NCI-H1417 treated with DMSO at 0.1 percent for 48 hours (cell line): ENCODE measurements around the gene SNX22.
"Not testable (repeated sequence)": the region's sequence is repeated elsewhere in the genome, so short reads cannot be mapped to it uniquely, and the experiment has no call there.

Source experiments
- DNase-seq: peaks from one replicate; lab custom pipeline; 2025; lab: John Stamatoyannopoulos, UW

Gene SNX22

GRCh38 chr15:64151727-64152506 is at the start of gene SNX22:
SNX22 (plus strand) TSS chr15:64151731; CDS start chr15:64151776, 45 bp downstream.
- DNase-seq, result no peak

GRCh38 chr15:64102497-64102896 is 49.0 kb upstream of the SNX22 start:
- no peak for DNase-seq

DNA sequence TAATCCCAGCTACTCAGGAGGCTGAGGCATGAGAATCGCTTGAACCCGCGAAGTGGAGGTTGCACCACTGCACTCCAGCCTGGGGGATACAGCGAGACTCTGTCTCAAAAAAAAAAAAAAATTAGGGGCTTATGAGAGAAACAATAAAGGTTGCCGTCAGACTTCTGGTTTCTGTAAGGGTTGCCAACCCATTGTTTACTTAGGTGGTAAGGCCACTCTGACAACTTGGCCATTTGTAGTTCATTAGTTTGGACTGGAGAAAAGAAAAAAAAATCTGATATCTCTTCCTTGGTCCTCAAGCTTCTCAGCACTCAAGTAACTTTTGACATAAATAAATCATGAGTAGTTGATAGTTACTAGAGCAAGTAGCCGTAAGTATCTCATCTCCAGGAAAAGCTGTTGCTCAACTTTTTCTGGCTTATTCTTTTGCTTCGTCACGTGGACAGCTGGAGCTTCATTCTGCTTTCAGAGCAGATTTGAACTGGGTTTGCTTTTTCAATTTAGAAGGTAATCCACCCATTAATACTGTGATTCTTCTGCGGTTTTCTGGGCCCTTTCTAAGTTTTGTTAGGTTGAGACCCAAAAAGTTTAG is 46.3 kb upstream of the SNX22 start:
- DNase-seq, result no peak

GRCh38 chr15:64107337-64107736 is 44.2 kb upstream of the SNX22 start:
- DNase-seq, result no peak

DNA sequence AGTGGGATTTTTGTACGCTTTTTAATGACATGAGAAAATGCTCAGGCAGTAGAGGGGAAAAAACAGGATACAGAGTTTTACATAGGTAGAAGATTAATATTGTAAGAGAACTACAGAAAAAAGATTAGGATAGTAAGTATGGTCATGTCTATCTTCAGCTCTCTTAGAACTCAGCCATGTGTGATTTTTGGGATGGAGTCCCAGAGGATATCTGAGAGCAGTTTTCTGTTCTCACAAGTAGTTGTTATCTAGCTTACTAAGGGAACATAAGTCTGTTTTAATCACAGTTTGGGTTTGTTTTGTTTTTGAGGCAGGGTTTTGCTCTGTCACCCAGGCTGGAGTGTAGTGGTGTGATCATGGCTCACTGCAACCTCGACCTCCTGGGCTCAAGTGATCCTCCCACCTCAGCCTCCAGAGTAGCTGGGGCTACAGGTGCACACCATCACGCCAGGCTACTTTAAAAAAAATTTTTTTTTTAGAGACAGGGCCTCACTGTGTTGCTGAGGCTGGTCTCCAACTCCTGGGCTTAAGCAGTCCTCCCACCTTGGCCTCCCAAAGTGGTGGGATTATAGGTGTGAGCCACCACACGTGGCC is 41.3 kb upstream of the SNX22 start:
- DNase-seq, result not testable (repeated sequence)

GRCh38 chr15:64110950-64111678 is 40.4 kb upstream of the SNX22 start:
- no peak for DNase-seq

GRCh38 chr15:64111679-64112050 is 39.9 kb upstream of the SNX22 start:
- DNase-seq, result no peak

- no peak for DNase-seq
These were observed 39.3 kb upstream of the SNX22 start for GRCh38 chr15:64112073-64112772.

GRCh38 chr15:64112904-64113303 is 38.6 kb upstream of the SNX22 start:
- no peak for DNase-seq

DNA sequence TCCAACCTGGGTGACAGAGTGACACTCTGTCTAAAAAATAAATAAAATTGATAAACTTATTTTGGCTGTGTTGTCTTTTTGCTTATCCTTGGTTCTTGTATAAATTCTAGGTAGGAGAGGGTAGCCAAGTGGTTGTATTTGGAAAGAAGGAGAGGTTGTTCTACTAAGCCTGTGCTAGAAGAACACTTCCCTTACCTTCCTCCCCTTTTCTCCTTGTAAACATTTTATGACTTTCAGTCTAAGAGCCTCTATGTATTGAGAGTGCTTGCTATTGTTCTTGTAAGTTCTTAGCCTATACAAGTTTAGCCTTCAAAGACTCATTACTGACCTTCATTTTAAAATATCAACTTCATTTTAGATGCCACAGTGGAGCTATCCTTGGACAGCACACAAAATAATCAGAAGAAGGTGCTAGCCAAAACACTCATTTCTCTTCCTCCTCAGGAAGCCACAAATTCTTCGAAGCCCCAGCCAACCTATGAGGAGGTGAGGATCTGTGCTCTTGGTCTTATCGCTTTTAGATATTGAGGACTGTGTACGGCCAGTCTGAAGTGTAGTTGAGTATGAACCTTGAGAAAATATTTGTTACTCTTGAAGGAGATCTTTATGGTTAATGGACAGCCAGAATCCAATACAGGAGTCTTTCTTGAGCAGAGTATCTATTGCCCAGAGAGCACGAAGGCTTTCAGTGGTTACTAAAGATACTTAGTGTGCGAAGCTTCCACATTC is 33.6 kb upstream of the SNX22 start:
- no peak for DNase-seq

DNA sequence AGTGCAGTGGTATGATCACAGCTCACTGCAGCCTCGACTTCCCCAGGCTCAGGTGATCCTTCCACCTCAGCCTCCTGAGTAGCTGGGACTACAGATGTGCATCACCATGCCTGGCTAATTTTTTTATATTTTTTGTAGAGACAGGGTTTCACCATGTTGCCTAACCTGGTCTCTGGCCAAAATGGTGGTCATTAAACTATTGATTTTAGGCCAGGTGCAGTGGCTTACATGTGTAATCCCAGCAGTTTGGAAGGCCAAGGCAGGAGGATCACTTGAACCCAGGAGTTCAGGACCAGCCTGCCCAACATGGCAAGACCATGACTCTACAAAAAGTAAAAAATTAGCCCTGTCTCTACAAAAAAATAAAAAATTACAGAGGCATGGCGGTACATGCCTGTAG is 31.2 kb upstream of the SNX22 start:
- not testable (repeated sequence) for DNase-seq

DNA sequence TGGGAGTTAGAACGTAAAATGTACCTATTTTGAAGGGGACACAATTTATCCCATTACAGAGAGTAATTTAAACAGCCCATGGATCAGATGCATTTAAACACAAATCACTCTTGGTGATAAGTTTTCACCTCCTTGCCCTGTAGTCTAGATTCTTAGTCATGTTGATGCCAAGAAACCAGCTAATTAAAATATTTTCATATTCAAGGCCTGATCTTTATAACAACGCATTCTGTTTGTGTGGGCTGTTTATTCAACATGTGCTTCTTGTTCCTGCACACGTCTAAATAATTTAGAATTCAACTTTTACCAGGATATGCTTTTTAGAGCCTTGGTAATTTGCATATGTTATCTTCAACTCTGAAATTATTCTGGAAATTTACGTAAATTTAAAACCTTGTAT is 29.9 kb upstream of the SNX22 start:
- no peak for DNase-seq

GRCh38 chr15:64122444-64122843 is 29.1 kb upstream of the SNX22 start:
- no peak for DNase-seq

DNA sequence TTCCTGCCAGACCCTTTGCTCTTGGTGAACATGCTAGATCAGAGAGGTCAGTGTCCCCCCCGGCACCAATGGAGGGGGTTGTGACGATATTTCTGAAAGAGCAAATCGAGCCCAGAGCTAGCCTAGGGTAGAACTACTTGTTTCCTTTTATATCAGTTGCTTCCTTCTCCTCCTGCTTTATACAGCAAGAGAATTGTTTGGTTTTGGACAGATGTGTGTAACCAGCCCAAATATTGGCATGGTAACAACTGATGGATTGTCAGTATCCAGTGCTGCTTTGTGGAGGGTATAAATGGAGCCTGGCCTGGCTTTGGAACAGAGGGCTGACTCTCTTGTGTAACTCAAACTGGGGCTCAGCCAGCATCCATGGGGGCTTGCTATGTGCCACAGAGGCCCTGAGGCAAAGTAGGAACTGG is 28.6 kb upstream of the SNX22 start:
- no peak for DNase-seq

DNA sequence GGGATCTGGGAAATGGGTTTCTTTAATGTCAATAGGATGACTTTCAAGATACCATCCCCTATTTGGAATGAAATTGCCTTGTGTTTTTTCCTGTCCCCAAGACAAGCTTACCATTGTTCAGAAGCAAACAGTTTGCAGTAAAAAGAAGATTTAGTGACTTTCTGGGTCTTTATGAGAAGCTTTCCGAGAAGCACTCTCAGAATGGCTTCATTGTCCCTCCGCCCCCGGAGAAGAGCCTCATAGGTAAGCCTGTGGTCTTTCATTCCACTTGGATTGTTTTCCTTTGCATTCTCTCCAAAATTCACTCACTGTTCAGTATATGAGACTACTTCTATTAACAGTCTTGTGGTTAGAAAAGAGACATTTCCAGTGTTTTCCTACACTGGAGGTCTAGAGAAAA is 25.6 kb upstream of the SNX22 start:
- no peak for DNase-seq

DNA sequence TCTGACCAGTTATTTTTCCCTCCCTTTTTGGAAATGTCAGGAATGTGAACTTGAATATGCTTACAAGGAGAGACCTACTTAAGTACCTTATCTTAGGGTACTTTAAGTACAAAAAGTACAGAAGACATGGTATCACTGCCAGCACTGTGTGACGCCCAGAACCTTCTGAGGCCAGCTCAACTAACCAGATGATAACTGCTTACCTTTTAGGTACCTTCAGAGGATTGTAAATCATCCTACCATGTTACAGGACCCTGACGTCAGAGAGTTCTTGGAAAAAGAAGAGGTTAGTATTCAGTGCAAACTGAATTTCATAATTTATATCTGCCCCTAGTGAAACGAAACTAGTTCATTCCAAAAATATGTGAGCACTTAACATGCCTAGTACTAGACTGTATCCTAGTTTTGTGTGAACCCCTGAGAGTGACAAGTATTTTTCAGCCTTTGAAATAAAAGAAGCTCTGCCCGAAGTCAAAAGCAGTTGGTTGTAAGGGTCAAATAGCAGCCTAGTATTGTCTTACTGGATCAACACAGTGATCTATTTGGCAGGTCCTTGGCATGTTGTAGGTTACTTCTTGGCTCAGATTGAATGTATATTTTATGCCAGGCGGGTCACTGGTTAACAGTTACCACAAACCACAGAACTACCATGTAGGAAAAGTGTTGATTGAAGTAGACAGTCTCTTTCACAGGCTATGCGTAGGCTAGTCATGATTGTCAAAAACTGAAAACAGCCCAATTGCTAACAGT is 23.8 kb upstream of the SNX22 start:
- no peak for DNase-seq

- no peak for DNase-seq
These were observed 21.4 kb upstream of the SNX22 start for GRCh38 chr15:64130159-64130558.

DNA sequence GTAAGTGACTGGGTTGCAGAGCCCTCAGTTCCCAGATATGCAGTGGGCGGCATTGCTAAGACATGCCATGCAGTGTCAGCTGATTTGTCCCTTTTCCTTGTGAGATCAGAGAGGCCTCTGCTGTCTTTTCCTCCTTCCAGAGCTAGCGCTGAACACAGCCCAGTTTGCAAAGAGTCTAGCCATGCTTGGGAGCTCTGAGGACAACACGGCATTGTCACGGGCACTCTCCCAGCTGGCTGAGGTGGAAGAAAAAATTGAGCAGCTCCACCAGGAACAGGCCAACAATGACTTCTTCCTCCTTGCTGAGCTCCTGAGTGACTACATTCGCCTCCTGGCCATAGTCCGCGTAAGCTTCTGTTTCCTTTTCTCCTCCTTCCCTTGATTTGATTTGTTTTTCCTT is 20.0 kb upstream of the SNX22 start:
- DNase-seq, result no peak

GRCh38 chr15:64132217-64132616 is 19.3 kb upstream of the SNX22 start:
- no peak for DNase-seq

GRCh38 chr15:64133623-64134344 is 17.7 kb upstream of the SNX22 start:
- no peak for DNase-seq
